OCI-LY7 (cell line): ENCODE measurements around the gene RAMP3. TPM values are rescaled to one million over a fixed set of nuclear protein-coding genes. Genes with fewer than 3 reads are reported as not detected.

Source experiments
- BruUV-seq: library from RNA; stranded (reverse); fragments of 400-500 nt; replicated peaks from 2 replicates; lab custom pipeline; 2021; lab: Mats Ljungman, UMichigan
- CTCF ChIA-PET: fragments of 300-600 bp; sonication (Branson Sonifier 250); formaldehyde crosslinking; loops from one replicate; lab custom pipeline; 2022; ENCODE audit warnings: antibody characterized with exemption; ENCODE audit not compliant: unreplicated experiment; lab: Charles Lee
- POLR2A ChIA-PET: fragments of 300-600 bp; sonication (Branson Sonifier 250); formaldehyde crosslinking; loops from one replicate; lab custom pipeline; 2022; ENCODE audit warnings: antibody characterized with exemption; lab: Charles Lee
- DNase-seq: peaks from one replicate; pipeline ENCODE4 v3.0.0-alpha.2; 2015; ENCODE audit warnings: low spot score
- H2AFZ ChIP-seq: fragments of 200-600 bp; sonication (generic), shearing (Covaris generic); 2 replicates; pipeline ENCODE4 v1.6.1; 2014; ENCODE audit warnings: mild to moderate bottlenecking, antibody characterized with exemption, low read length, moderate library complexity
- H3K27ac ChIP-seq: fragments of 200-600 bp; sonication (generic); 2 replicates; pipeline ENCODE4 v1.5.1; 2014; ENCODE audit warnings: mixed run types, low read depth, mild to moderate bottlenecking, moderate library complexity, low read length, inconsistent platforms; ENCODE audit not compliant: poor library complexity, severe bottlenecking
- H3K36me3 ChIP-seq: fragments of 200-600 bp; sonication (generic); 2 replicates; pipeline ENCODE4 v1.6.1; 2014; ENCODE audit warnings: mild to moderate bottlenecking, antibody characterized with exemption, low read length, moderate library complexity, mixed read lengths; ENCODE audit not compliant: insufficient read depth
- H3K4me1 ChIP-seq: fragments of 200-600 bp; sonication (generic); 2 replicates; pipeline ENCODE4 v1.5.1; 2014; ENCODE audit warnings: mild to moderate bottlenecking, low read length; ENCODE audit not compliant: insufficient read depth, poor library complexity, severe bottlenecking
- H3K4me2 ChIP-seq: fragments of 200-600 bp; sonication (generic); 2 replicates; pipeline ENCODE4 v1.6.1; 2014; ENCODE audit warnings: mild to moderate bottlenecking, low read length
- H3K4me3 ChIP-seq: fragments of 200-600 bp; sonication (generic); 2 replicates; pipeline ENCODE4 v1.5.1; 2014; ENCODE audit warnings: mild to moderate bottlenecking, low read depth, low read length; ENCODE audit not compliant: poor library complexity, severe bottlenecking
- H3K79me2 ChIP-seq: fragments of 200-600 bp; sonication (generic); 2 replicates; pipeline ENCODE4 v1.6.1; 2016; ENCODE audit warnings: low read depth, mild to moderate bottlenecking, low read length, moderate library complexity, mixed read lengths; ENCODE audit not compliant: insufficient read depth
- H3K9me2 ChIP-seq: fragments of 200-600 bp; sonication (generic); 2 replicates; pipeline ENCODE4 v1.6.1; 2016; ENCODE audit warnings: mild to moderate bottlenecking, low read length, mixed read lengths; ENCODE audit not compliant: insufficient read depth
- H3K9me3 ChIP-seq: fragments of 200-600 bp; sonication (generic); 2 replicates; pipeline ENCODE4 v1.6.1; 2014; ENCODE audit warnings: mild to moderate bottlenecking, mixed run types, low read length, mixed read lengths
- H4K20me1 ChIP-seq: fragments of 200-600 bp; sonication (generic); 2 replicates; pipeline ENCODE4 v1.6.1; 2014; ENCODE audit warnings: mild to moderate bottlenecking, antibody characterized with exemption, low read length, moderate library complexity, mixed read lengths; ENCODE audit not compliant: insufficient read depth
- EZH2phosphoT487 ChIP-seq: fragments of 200-600 bp; sonication (generic); IDR thresholded peaks from 2 replicates; pipeline ENCODE4 v1.6.1; 2018; ENCODE audit warnings: low read depth, borderline replicate concordance, mild to moderate bottlenecking, mixed run types, antibody characterized with exemption, low read length, moderate library complexity, mixed read lengths
- intact Hi-C: fragments of 100-400 bp; cut with micrococcal nuclease; formaldehyde crosslinking; loops from one replicate; pipeline ENCODE4 v1.10.0; 2022; ENCODE audit not compliant: unreplicated experiment
- total RNA-seq, 2 experiments: library from RNA; depleted of rRNA in 1 of 2; stranded (reverse); fragments of >200 nt in 1 of 2; shearing (Covaris generic) in 1 of 2; gene quantifications; 2 replicates each; pipeline ENCODE4 v1.2.3, GENCODE V29; 2014 to 2022
- TF ChIP-seq, protein P1 (sequence below): fragments of 200-600 bp; sonication (generic); conservative IDR thresholded peaks from 2 replicates; pipeline ENCODE4 v1.5.1; 2014; ENCODE audit warnings: mild to moderate bottlenecking, antibody characterized with exemption, low read length, moderate library complexity, mixed read lengths

Gene RAMP3
- total RNA-seq, 2 experiments from 2014 or later, result not detected

GRCh38 chr7:45198986-45199385, 41.4 kb downstream of the RAMP3 start:
- intact Hi-C loops, result no loop called here
- no peak overlapping the region for H2AFZ ChIP-seq
- no peaks in the 10 kb centered on the region for H3K9me2 ChIP-seq
- H3K9me3 ChIP-seq, result no peaks in the 10 kb centered on the region
- no peaks in the 10 kb centered on the region for H3K4me1 ChIP-seq
- no TSS peak for BruUV-seq
- H3K79me2 ChIP-seq, result no peaks in the 10 kb centered on the region
- H4K20me1 ChIP-seq, result no peaks in the 10 kb centered on the region
- H3K4me3 ChIP-seq, result no peak overlapping the region
- no peak overlapping the region for H3K4me2 ChIP-seq
- CTCF ChIA-PET, result no interaction called here
- DNase-seq, result no peak
- no peaks in the 10 kb centered on the region for H3K36me3 ChIP-seq
- POLR2A ChIA-PET, result no interaction called here
- no peak for TF ChIP-seq EZH2phosphoT487
- TF ChIP-seq, protein P1, sequence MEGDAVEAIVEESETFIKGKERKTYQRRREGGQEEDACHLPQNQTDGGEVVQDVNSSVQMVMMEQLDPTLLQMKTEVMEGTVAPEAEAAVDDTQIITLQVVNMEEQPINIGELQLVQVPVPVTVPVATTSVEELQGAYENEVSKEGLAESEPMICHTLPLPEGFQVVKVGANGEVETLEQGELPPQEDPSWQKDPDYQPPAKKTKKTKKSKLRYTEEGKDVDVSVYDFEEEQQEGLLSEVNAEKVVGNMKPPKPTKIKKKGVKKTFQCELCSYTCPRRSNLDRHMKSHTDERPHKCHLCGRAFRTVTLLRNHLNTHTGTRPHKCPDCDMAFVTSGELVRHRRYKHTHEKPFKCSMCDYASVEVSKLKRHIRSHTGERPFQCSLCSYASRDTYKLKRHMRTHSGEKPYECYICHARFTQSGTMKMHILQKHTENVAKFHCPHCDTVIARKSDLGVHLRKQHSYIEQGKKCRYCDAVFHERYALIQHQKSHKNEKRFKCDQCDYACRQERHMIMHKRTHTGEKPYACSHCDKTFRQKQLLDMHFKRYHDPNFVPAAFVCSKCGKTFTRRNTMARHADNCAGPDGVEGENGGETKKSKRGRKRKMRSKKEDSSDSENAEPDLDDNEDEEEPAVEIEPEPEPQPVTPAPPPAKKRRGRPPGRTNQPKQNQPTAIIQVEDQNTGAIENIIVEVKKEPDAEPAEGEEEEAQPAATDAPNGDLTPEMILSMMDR, result no peak
- H3K27ac ChIP-seq, result no peak overlapping the region

DNA sequence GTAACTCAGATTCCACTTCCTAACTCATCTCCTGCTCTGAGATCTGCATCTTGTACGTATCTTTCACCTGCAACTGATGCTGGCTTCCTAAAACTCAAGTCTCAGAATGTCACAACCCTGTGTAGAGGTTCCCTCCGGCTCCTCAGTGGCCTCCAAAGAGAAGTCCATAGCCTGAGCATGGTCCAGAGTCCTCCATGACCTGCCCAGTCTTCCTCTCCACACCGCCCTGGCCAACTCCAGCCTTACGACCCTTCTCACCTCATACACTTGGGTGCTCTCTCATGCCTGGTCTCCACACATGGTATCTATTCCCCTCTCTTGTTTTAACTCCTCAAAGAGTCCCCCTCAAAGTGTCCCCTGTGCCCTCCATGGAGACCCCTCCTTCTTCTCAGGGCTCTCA, 41.9 kb downstream of the RAMP3 start:
- CTCF ChIA-PET, result no interaction called here
- intact Hi-C loops, result no loop called here
- no peak for DNase-seq

GRCh38 chr7:45202625-45203024, 45.0 kb downstream of the RAMP3 start:
- no peak for DNase-seq
- ChIA-PET POLR2A (no interaction called here), CTCF (no interaction called here)
- no TSS peak for BruUV-seq
- TF ChIP-seq EZH2phosphoT487, result no peak
- TF ChIP-seq, protein P1, result no peak
- Histone ChIP-seq H3K79me2 (no peaks in the 10 kb centered on the region), H3K27ac (no peak overlapping the region), H3K4me2 (no peak overlapping the region), H3K9me2 (no peaks in the 10 kb centered on the region), H3K4me3 (no peak overlapping the region), H3K4me1 (no peaks in the 10 kb centered on the region), H4K20me1 (no peaks in the 10 kb centered on the region), H3K9me3 (no peaks in the 10 kb centered on the region), H3K36me3 (no peaks in the 10 kb centered on the region), H2AFZ (no peak overlapping the region)
- intact Hi-C loops, result no loop called here

More for the DNA sequence above, 41.9 kb downstream of the RAMP3 start:
- Histone ChIP-seq H3K4me1 (no peaks in the 10 kb centered on the region), H3K4me3 (no peak overlapping the region), H3K4me2 (no peak overlapping the region), H4K20me1 (no peaks in the 10 kb centered on the region), H3K27ac (no peak overlapping the region), H3K9me3 (no peaks in the 10 kb centered on the region), H3K36me3 (no peaks in the 10 kb centered on the region), H3K9me2 (no peaks in the 10 kb centered on the region), H2AFZ (no peak overlapping the region), H3K79me2 (no peaks in the 10 kb centered on the region)
- no peak for TF ChIP-seq EZH2phosphoT487
- TF ChIP-seq, protein P1, result no peak
- BruUV-seq, result no TSS peak
- POLR2A ChIA-PET, result no interaction called here
